LHCN-M2 (cell line): ENCODE data around the gene MSH2. TPM values are rescaled to one million over a fixed set of nuclear protein-coding genes. Genes with fewer than 3 reads are reported as not detected.
"Not testable (repeated sequence)": the region's sequence is repeated elsewhere in the genome, so short reads cannot be mapped to it uniquely, and the experiment has no call there.

Experiments
- DNase-seq: peaks from one replicate; pipeline ENCODE4 v3.0.0-alpha.2; 2012; ENCODE audit warnings: low read depth
- total RNA-seq: library from RNA; depleted of rRNA; stranded (reverse); fragments of >200 nt; gene quantifications from 2 replicates; pipeline ENCODE4 v1.2.3, GENCODE V29; 2014

MSH2 gene
- total RNA-seq, 1 experiment from 2014 or later: 55.3 TPM

- DNase-seq: not testable (repeated sequence)
These were observed 3.8 kb downstream of the MSH2 start for GRCh38 chr2:47406649-47407330.

- not testable (repeated sequence) for DNase-seq
These were observed 5.0 kb downstream of the MSH2 start for GRCh38 chr2:47407976-47408375.

GRCh38 chr2:47414682-47415458 lies 11.9 kb downstream of the MSH2 start:
- no peak for DNase-seq

GRCh38 chr2:47420214-47420613 lies 17.3 kb downstream of the MSH2 start:
- DNase-seq: no peak

- not testable (repeated sequence) for DNase-seq
These were observed 17.7 kb downstream of the MSH2 start for GRCh38 chr2:47420683-47421082.

- peak; percentile 19 for DNase-seq
These were observed 19.1 kb downstream of the MSH2 start for GRCh38 chr2:47422016-47422415.

GRCh38 chr2:47422560-47422959 lies 19.6 kb downstream of the MSH2 start:
- peak; percentile 51 for DNase-seq

GRCh38 chr2:47426786-47427185 lies 23.8 kb downstream of the MSH2 start:
- DNase-seq: no peak

GRCh38 chr2:47429795-47430194 lies 26.8 kb downstream of the MSH2 start:
- DNase-seq: peak; percentile 39

GRCh38 chr2:47433006-47433405 lies 30.1 kb downstream of the MSH2 start:
- not testable (repeated sequence) for DNase-seq

- DNase-seq: not testable (repeated sequence)
These were observed 30.5 kb downstream of the MSH2 start for GRCh38 chr2:47433445-47433844.

- DNase-seq: peak; percentile 41
These were observed 34.3 kb downstream of the MSH2 start for GRCh38 chr2:47437287-47437686.

- DNase-seq: no peak
These were observed 35.1 kb downstream of the MSH2 start for GRCh38 chr2:47438106-47438505.

GRCh38 chr2:47438783-47439182 lies 35.8 kb downstream of the MSH2 start:
- DNase-seq: no peak

- no peak for DNase-seq
These were observed 48.8 kb downstream of the MSH2 start for GRCh38 chr2:47451790-47452189.

- no peak for DNase-seq
These were observed 49.8 kb downstream of the MSH2 start for GRCh38 chr2:47452761-47453160.

GRCh38 chr2:47454818-47455217 lies 51.9 kb downstream of the MSH2 start:
- not testable (repeated sequence) for DNase-seq

- no peak for DNase-seq
These were observed 52.5 kb downstream of the MSH2 start for GRCh38 chr2:47455411-47455810.

- no peak for DNase-seq
These were observed 53.9 kb downstream of the MSH2 start for GRCh38 chr2:47456851-47457250.

- DNase-seq: no peak
These were observed 54.3 kb downstream of the MSH2 start for GRCh38 chr2:47457268-47457667.

- DNase-seq: no peak
These were observed 56.1 kb downstream of the MSH2 start for GRCh38 chr2:47459021-47459420.

- no peak for DNase-seq
These were observed 57.8 kb downstream of the MSH2 start for GRCh38 chr2:47460766-47461165.
